Liver (tissue), 3 donors: ENCODE results near the gene IL26.

ENCODE experiments used
- ATF3 ChIP-seq: IDR thresholded peaks from 2 replicates; pipeline ENCODE4 v1.6.1; 2016; ENCODE audit warnings: antibody characterized with exemption
- CTCF ChIP-seq: fragments of 150-350 bp; IDR thresholded peaks from 2 replicates; pipeline ENCODE4 v1.5.1; 2017; ENCODE audit warnings: improper control_type of control experiment, low read depth, low read length; ENCODE audit not compliant: missing input control
- JUND ChIP-seq, 2 donors: IDR thresholded peaks; 2 replicates each; pipeline ENCODE4 v1.6.1; 2016; ENCODE audit warnings: antibody characterized with exemption in 2 of 2
- MAX ChIP-seq: IDR thresholded peaks from 2 replicates; pipeline ENCODE4 v1.6.1; 2016; ENCODE audit warnings: antibody characterized with exemption
- RAD21 ChIP-seq, 2 donors: IDR thresholded peaks; 2 replicates each; pipeline ENCODE4 v1.6.1; 2016; ENCODE audit warnings: antibody characterized with exemption in 2 of 2, mild to moderate bottlenecking in 2 of 2
- REST ChIP-seq: IDR thresholded peaks from 2 replicates; pipeline ENCODE4 v1.6.1; 2016; ENCODE audit warnings: antibody characterized with exemption, mild to moderate bottlenecking
- TAF1 ChIP-seq: conservative IDR thresholded peaks from 2 replicates; pipeline ENCODE4 v1.6.1; 2016; ENCODE audit warnings: antibody characterized with exemption, mild to moderate bottlenecking
- YY1 ChIP-seq: IDR thresholded peaks from 2 replicates; pipeline ENCODE4 v1.6.1; 2016; ENCODE audit warnings: antibody characterized with exemption, mild to moderate bottlenecking
- ZBTB33 ChIP-seq: IDR thresholded peaks from 2 replicates; pipeline ENCODE4 v1.6.1; 2016; ENCODE audit warnings: antibody characterized with exemption
- donor health status: healthy.
- donor health status: healthy.

- TF ChIP-seq CTCF (no peak), TAF1 (no peak), ZBTB33 (no peak), MAX (no peak), RAD21 (IDR thresholded peaks at IDR 0.05) (no peak), JUND (IDR thresholded peaks at IDR 0.05) (no peak), YY1 (no peak), ATF3 (no peak), REST (no peak)
Observed at GRCh38 chr12:68177562-68177961, 48.0 kb downstream of the IL26 start.
